ENCODE results near the gene NID1.
A peak's percentile ranks its signal among the peaks of the same experiment; 100 is the strongest.
"Not testable (repeated sequence)": the region's sequence is repeated elsewhere in the genome, so short reads cannot be mapped to it uniquely, and the experiment has no call there.

NID1 gene

DNA sequence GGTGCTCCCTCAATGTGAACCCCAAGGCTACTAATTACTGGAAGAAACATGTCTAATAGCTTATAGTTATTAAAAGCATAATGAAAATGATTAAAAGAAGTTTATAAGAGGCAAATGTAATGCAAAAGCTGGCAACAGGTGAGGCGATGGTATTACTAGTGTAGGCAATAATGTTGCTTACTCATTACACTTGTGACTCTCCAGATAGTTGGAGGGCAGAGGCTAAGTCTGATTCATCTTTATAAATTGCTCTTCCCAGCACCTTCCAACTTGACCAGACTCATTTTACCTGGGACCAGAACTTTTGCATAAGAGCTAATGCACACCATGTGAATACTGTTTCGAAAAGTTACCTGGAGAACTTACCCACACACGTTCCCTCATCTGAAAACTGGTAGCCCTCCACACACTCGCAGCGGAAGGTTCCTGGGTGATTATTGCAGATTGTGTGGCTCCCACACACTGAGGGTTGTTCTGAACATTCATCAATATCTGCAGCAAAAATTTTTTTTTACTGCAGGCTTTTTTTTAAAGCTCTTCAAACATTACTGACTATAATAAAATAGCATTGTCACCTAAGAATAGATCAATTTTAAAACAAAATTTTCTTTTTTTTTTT is 48.0 kb downstream of the NID1 start:
- no peak for DNase-seq (ENCODE audit: low read depth, low spot score)
- no peak overlapping the region for H3K9ac ChIP-seq (ENCODE audit: insufficient read length)
- no peaks in the 10 kb centered on the region for H3K9me3 ChIP-seq (ENCODE audit: low read depth, low read length)
- H3K27ac ChIP-seq, result no peak overlapping the region
- no peak for TF ChIP-seq POLR2AphosphoS5 (IDR thresholded peaks at IDR 0.05; ENCODE audit: borderline replicate concordance, low read depth, low read length)
- TF ChIP-seq EZH2 (IDR thresholded peaks at IDR 0.05), result no peak
- TF ChIP-seq FOXP2 (optimal IDR thresholded peaks at IDR 0.05; ENCODE audit: control extremely low read depth, extremely low read length, insufficient read depth), result no peak
- no peaks in the 10 kb centered on the region for H3K36me3 ChIP-seq (ENCODE audit: insufficient read depth, low read length)
- no peak overlapping the region for H3K4me3 ChIP-seq

DNA sequence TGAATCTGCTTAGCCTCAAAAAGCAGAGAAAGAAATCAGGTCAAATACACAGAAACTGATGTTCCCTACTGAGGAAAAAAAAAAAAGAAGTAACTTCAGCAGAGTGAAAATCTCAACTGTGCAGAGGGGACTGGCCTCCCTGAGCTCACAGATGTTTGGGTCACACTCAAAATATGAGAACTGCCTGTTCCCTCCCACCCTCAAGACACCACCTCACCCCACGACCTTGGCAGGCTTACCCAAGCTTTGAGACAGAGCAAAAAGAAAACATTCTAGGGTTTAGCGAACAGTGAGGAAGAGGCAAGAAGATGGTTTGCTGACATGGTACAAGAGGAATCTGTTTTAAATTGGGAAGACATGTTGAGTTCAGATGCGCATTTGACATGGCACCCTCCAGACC is 48.8 kb downstream of the NID1 start:
- no peak overlapping the region for H3K27ac ChIP-seq
- TF ChIP-seq POLR2AphosphoS5 (IDR thresholded peaks at IDR 0.05; ENCODE audit: borderline replicate concordance, low read depth, low read length) (no peak), FOXP2 (optimal IDR thresholded peaks at IDR 0.05; ENCODE audit: control extremely low read depth, extremely low read length, insufficient read depth) (no peak), EZH2 (IDR thresholded peaks at IDR 0.05) (no peak)
- DNase-seq (ENCODE audit: low read depth, low spot score), result no peak
- H3K9me3 ChIP-seq (ENCODE audit: low read depth, low read length), result no peaks in the 10 kb centered on the region
- no peaks in the 10 kb centered on the region for H3K36me3 ChIP-seq (ENCODE audit: insufficient read depth, low read length)
- H3K9ac ChIP-seq (ENCODE audit: insufficient read length), result no peak overlapping the region
- H3K4me3 ChIP-seq, result no peak overlapping the region

DNA sequence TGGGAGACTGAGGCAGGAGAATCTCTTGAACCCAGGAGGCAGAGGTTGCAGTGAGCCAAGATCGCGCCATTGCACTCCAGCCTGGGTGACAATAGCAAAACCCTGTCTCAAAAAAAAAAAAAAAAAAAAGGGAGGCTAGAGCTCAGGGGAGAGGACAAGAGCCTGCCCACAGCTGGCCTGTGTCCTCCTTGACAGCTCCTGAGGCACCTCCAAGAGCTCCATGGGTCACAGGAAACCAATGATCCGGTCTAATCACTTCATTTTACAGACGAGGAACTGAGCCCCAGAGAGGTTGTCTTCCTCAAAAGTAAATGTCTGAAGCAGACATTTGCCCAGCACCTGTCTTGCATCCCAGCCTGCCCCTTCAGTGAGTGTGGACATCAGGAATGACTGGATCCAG is 49.4 kb downstream of the NID1 start:
- H3K4me3 ChIP-seq, result no peak overlapping the region
- H3K36me3 ChIP-seq (ENCODE audit: insufficient read depth, low read length), result no peaks in the 10 kb centered on the region
- no peak overlapping the region for H3K27ac ChIP-seq
- H3K9me3 ChIP-seq (ENCODE audit: low read depth, low read length), result no peaks in the 10 kb centered on the region
- TF ChIP-seq FOXP2 (optimal IDR thresholded peaks at IDR 0.05; ENCODE audit: control extremely low read depth, extremely low read length, insufficient read depth), result no peak
- no peak for TF ChIP-seq POLR2AphosphoS5 (IDR thresholded peaks at IDR 0.05; ENCODE audit: borderline replicate concordance, low read depth, low read length)
- no peak for TF ChIP-seq EZH2 (IDR thresholded peaks at IDR 0.05)
- no peak for DNase-seq (ENCODE audit: low read depth, low spot score)
- H3K9ac ChIP-seq (ENCODE audit: insufficient read length), result no peak overlapping the region

DNA sequence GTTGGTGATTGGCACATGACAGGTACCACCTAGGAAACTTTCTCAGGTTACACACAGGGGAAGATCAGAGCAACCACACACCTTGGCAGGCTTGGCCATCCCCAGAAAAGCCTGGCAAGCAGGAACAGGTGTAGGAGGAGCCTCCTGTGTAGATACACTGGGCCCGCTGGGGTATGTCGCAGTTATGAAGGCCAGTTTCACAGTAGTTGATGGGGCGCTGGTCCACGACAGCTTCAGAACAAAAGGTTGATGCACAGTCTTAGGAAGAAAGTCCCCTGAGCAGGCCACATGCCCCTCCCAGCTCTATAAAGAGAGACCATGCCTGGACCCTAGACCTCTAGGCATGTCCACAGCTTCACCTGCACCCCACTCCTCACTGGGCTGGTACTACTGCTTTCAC is 51.6 kb downstream of the NID1 start:
- Histone ChIP-seq H3K36me3 (ENCODE audit: insufficient read depth, low read length) (no peaks in the 10 kb centered on the region), H3K9ac (ENCODE audit: insufficient read length) (no peak overlapping the region), H3K4me3 (no peak overlapping the region), H3K27ac (no peak overlapping the region), H3K9me3 (ENCODE audit: low read depth, low read length) (no peaks in the 10 kb centered on the region)
- no peak for DNase-seq (ENCODE audit: low read depth, low spot score)
- no peak for TF ChIP-seq FOXP2 (optimal IDR thresholded peaks at IDR 0.05; ENCODE audit: control extremely low read depth, extremely low read length, insufficient read depth)
- no peak for TF ChIP-seq POLR2AphosphoS5 (IDR thresholded peaks at IDR 0.05; ENCODE audit: borderline replicate concordance, low read depth, low read length)
- TF ChIP-seq EZH2 (IDR thresholded peaks at IDR 0.05), result no peak

DNA sequence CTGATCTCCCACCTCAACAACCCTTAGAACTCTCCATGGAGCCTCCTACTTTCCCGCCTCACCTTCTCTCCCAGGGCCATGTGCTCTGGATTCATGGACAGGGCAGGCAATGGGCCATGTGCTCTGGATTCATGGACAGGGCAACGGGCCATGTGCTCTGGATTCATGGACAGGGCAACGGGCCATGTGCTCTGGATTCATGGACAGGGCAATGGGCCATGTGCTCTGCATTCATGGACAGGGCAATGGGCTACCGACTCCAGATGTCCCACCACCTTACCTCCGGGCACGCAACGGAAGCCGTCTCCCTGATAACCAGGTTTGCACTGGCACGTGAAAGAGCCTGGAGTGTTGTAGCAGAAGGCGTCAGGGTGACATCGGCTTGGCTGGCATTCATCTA is 53.2 kb downstream of the NID1 start:
- TF ChIP-seq FOXP2 (optimal IDR thresholded peaks at IDR 0.05; ENCODE audit: control extremely low read depth, extremely low read length, insufficient read depth) (no peak), EZH2 (IDR thresholded peaks at IDR 0.05) (no peak), POLR2AphosphoS5 (IDR thresholded peaks at IDR 0.05; ENCODE audit: borderline replicate concordance, low read depth, low read length) (no peak)
- Histone ChIP-seq H3K36me3 (ENCODE audit: insufficient read depth, low read length) (no peaks in the 10 kb centered on the region), H3K27ac (no peak overlapping the region), H3K9ac (ENCODE audit: insufficient read length) (no peak overlapping the region), H3K9me3 (ENCODE audit: low read depth, low read length) (no peaks in the 10 kb centered on the region), H3K4me3 (no peak overlapping the region)
- no peak for DNase-seq (ENCODE audit: low read depth, low spot score)

DNA sequence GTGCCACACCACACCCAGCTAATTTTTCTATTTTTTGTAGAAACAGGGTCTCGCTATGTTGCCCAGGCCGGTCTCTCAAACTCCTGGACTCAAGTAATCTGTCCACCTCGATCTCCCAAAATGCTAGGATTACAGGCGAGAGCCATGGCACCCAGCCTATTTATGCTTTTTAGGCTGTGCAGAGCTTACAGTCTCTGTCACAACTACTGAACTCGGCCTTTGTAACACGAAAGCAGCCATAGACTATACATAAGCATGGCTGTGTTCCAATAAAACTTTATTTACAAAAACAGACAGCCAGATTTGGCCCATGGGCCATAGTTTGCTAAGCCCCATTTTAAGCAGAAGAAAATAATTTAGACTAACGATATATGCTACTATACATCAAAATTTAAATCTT is 54.4 kb downstream of the NID1 start:
- no peak for DNase-seq (ENCODE audit: low read depth, low spot score)
- TF ChIP-seq EZH2 (IDR thresholded peaks at IDR 0.05), result no peak
- TF ChIP-seq POLR2AphosphoS5 (IDR thresholded peaks at IDR 0.05; ENCODE audit: borderline replicate concordance, low read depth, low read length), result no peak
- TF ChIP-seq FOXP2 (optimal IDR thresholded peaks at IDR 0.05; ENCODE audit: control extremely low read depth, extremely low read length, insufficient read depth), result no peak
- no peaks in the 10 kb centered on the region for H3K36me3 ChIP-seq (ENCODE audit: insufficient read depth, low read length)
- peak overlapping the region; percentile 31; the same call in 1 of the 2 replicates for H3K27ac ChIP-seq
- H3K9ac ChIP-seq (ENCODE audit: insufficient read length), result no peak overlapping the region
- no peaks in the 10 kb centered on the region for H3K9me3 ChIP-seq (ENCODE audit: low read depth, low read length)
- H3K4me3 ChIP-seq, result no peak overlapping the region

DNA sequence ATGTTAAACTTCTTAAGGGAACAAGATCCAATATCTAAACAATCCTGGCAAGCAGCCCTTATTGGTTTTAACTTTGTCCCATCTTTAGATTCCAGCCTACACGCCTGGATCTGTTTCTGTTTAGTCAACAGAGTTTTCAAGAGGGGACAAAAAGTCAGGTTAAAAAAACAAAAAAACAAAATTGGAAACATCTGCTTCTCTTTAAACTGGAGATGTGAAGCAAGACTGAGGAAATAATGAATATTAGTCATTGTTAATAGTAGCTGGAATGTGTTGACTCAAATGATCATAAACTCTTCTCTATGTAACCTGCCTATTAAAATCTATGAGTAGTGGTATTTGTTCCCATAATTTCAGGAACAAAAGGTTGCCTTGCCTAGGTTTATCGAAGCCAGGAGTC is 55.0 kb downstream of the NID1 start:
- Histone ChIP-seq H3K4me3 (no peak overlapping the region), H3K9me3 (ENCODE audit: low read depth, low read length) (no peaks in the 10 kb centered on the region), H3K27ac (peak overlapping the region; percentile 69), H3K9ac (ENCODE audit: insufficient read length) (peak overlapping the region; percentile 28), H3K36me3 (ENCODE audit: insufficient read depth, low read length) (no peaks in the 10 kb centered on the region)
- no peak for DNase-seq (ENCODE audit: low read depth, low spot score)
- TF ChIP-seq POLR2AphosphoS5 (IDR thresholded peaks at IDR 0.05; ENCODE audit: borderline replicate concordance, low read depth, low read length) (no peak), EZH2 (IDR thresholded peaks at IDR 0.05) (no peak), FOXP2 (optimal IDR thresholded peaks at IDR 0.05; ENCODE audit: control extremely low read depth, extremely low read length, insufficient read depth) (no peak)

DNA sequence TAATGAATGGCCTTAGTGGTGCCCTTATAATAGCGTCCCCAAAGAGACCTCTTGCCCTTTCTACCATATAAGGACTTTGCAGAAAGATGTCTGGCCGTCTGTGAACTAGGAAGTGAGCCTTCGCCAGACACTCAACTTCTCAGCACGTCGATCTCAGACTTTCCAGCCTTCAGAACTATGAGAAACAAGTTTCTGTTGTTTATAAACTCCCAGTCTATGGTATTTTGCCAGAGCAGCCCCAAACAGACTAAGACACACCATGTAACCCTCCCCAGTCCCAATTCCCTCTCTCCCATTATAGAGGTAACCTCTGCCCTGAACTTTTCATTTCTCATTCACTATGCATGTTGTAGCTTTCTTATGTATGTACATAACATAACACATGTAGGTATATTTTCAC is 55.7 kb downstream of the NID1 start:
- TF ChIP-seq EZH2 (IDR thresholded peaks at IDR 0.05), result no peak
- no peak for TF ChIP-seq FOXP2 (optimal IDR thresholded peaks at IDR 0.05; ENCODE audit: control extremely low read depth, extremely low read length, insufficient read depth)
- TF ChIP-seq POLR2AphosphoS5 (IDR thresholded peaks at IDR 0.05; ENCODE audit: borderline replicate concordance, low read depth, low read length), result no peak
- no peak for DNase-seq (ENCODE audit: low read depth, low spot score)
- H3K9ac ChIP-seq (ENCODE audit: insufficient read length), result no peak overlapping the region

DNA sequence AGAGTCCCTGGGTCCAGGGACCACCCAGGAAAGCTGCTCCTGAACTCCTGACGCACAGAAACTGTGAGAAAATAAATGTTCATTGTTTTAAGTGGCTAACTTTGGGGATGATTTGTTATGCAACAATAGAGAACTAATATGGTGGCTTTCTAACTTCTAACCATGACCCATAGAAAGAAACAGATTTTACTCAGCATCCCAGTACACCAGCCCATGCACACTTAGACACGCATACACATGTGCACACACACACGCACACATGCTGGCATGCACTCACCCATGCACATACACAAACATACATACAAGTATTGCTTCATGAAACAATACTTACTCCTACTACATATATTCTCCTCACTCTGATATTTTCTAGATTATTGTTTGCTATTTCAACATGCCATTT is 57.1 kb downstream of the NID1 start:
- Histone ChIP-seq H3K27ac (no peak overlapping the region), H3K36me3 (ENCODE audit: insufficient read depth, low read length) (no peaks in the 10 kb centered on the region), H3K4me3 (no peak overlapping the region), H3K9ac (ENCODE audit: insufficient read length) (no peak overlapping the region), H3K9me3 (ENCODE audit: low read depth, low read length) (no peaks in the 10 kb centered on the region)
- TF ChIP-seq FOXP2 (optimal IDR thresholded peaks at IDR 0.05; ENCODE audit: control extremely low read depth, extremely low read length, insufficient read depth) (no peak), EZH2 (IDR thresholded peaks at IDR 0.05) (no peak), POLR2AphosphoS5 (IDR thresholded peaks at IDR 0.05; ENCODE audit: borderline replicate concordance, low read depth, low read length) (no peak)
- no peak for DNase-seq (ENCODE audit: low read depth, low spot score)

More for the DNA sequence above, 55.7 kb downstream of the NID1 start:
- Histone ChIP-seq H3K4me3 (no peak overlapping the region), H3K27ac (peak overlapping the region; percentile 69), H3K36me3 (ENCODE audit: insufficient read depth, low read length) (no peaks in the 10 kb centered on the region), H3K9me3 (ENCODE audit: low read depth, low read length) (no peaks in the 10 kb centered on the region)

DNA sequence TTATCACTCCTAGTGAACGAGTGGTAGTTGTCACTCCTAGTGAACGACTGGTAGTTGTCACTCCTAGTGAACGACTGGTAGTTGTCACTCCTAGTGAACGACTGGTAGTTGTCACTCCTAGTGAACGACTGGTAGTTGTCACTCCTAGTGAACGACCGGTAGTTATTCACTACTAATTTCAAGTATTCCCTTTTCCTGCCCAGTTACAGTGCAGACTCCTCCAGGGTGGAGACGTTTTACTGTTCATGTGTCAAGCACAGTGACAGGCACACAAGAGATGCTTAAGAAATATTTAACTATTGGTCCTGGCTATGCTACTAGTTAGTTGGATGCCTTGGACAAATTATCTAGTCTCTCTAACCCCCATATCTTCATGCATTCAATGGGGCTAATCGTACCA is 61.8 kb downstream of the NID1 start:
- H3K9me3 ChIP-seq (ENCODE audit: low read depth, low read length); H3K4me3 ChIP-seq; H3K9ac ChIP-seq (ENCODE audit: insufficient read length); DNase-seq (ENCODE audit: low read depth, low spot score); H3K27ac ChIP-seq; H3K36me3 ChIP-seq (ENCODE audit: insufficient read depth, low read length): not testable (repeated sequence)

All from SK-N-MC (cell line).